ENCODE data around the gene RFNG.

Gene RFNG

GRCh38 chr17:82092628-82092994, 41.0 kb upstream of the RFNG start:
- H3K4me3 Mint-ChIP-seq, result no peak overlapping the region

GRCh38 chr17:82092094-82092586, 40.5 kb upstream of the RFNG start:
- no peaks in the 10 kb centered on the region for H3K9me3 Mint-ChIP-seq
- peaks cover 4% of the 10 kb centered on the region for H3K4me1 Mint-ChIP-seq (ENCODE audit: low read depth)
- H3K4me3 Mint-ChIP-seq, result no peak overlapping the region
- H3K36me3 Mint-ChIP-seq (ENCODE audit: low read depth), result peaks cover 8% of the 10 kb centered on the region
- no peak overlapping the region for H3K27ac Mint-ChIP-seq
- H3K27me3 Mint-ChIP-seq (ENCODE audit: low read depth), result no peaks in the 10 kb centered on the region

More at GRCh38 chr17:82092628-82092994, 41.0 kb upstream of the RFNG start:
- no peak overlapping the region for H3K27ac Mint-ChIP-seq
- no peaks in the 10 kb centered on the region for H3K9me3 Mint-ChIP-seq
- peaks cover 4% of the 10 kb centered on the region for H3K4me1 Mint-ChIP-seq (ENCODE audit: low read depth)
- peaks cover 8% of the 10 kb centered on the region for H3K36me3 Mint-ChIP-seq (ENCODE audit: low read depth)
- no peaks in the 10 kb centered on the region for H3K27me3 Mint-ChIP-seq (ENCODE audit: low read depth)

GRCh38 chr17:82091264-82092066, 39.9 kb upstream of the RFNG start:
- Mint-ChIP-seq H3K9me3 (no peaks in the 10 kb centered on the region), H3K4me3 (no peak overlapping the region), H3K4me1 (ENCODE audit: low read depth) (peaks cover 2% of the 10 kb centered on the region), H3K27me3 (ENCODE audit: low read depth) (no peaks in the 10 kb centered on the region), H3K36me3 (ENCODE audit: low read depth) (peaks cover 8% of the 10 kb centered on the region), H3K27ac (no peak overlapping the region)

GRCh38 chr17:82090549-82091263, 39.1 kb upstream of the RFNG start:
- Mint-ChIP-seq H3K27me3 (ENCODE audit: low read depth) (no peaks in the 10 kb centered on the region), H3K36me3 (ENCODE audit: low read depth) (peaks cover 8% of the 10 kb centered on the region), H3K4me1 (ENCODE audit: low read depth) (no peaks in the 10 kb centered on the region)

GRCh38 chr17:82089723-82090548, 38.3 kb upstream of the RFNG start:
- Mint-ChIP-seq H3K27ac (no peak overlapping the region), H3K9me3 (no peaks in the 10 kb centered on the region), H3K27me3 (ENCODE audit: low read depth) (no peaks in the 10 kb centered on the region), H3K4me1 (ENCODE audit: low read depth) (no peaks in the 10 kb centered on the region), H3K4me3 (no peak overlapping the region), H3K36me3 (ENCODE audit: low read depth) (peaks cover 8% of the 10 kb centered on the region)

More at GRCh38 chr17:82090549-82091263, 39.1 kb upstream of the RFNG start:
- Mint-ChIP-seq H3K9me3 (no peaks in the 10 kb centered on the region), H3K27ac (no peak overlapping the region), H3K4me3 (no peak overlapping the region)

GRCh38 chr17:82088838-82089722, 37.5 kb upstream of the RFNG start:
- H3K4me3 Mint-ChIP-seq, result no peak overlapping the region
- H3K27me3 Mint-ChIP-seq (ENCODE audit: low read depth), result no peaks in the 10 kb centered on the region
- no peak overlapping the region for H3K27ac Mint-ChIP-seq
- no peaks in the 10 kb centered on the region for H3K4me1 Mint-ChIP-seq (ENCODE audit: low read depth)
- H3K36me3 Mint-ChIP-seq (ENCODE audit: low read depth), result peaks cover 8% of the 10 kb centered on the region
- H3K9me3 Mint-ChIP-seq, result no peaks in the 10 kb centered on the region

- Mint-ChIP-seq H3K27me3 (ENCODE audit: low read depth) (no peaks in the 10 kb centered on the region), H3K36me3 (ENCODE audit: low read depth) (peaks cover 6% of the 10 kb centered on the region), H3K9me3 (no peaks in the 10 kb centered on the region), H3K4me1 (ENCODE audit: low read depth) (no peaks in the 10 kb centered on the region), H3K4me3 (no peak overlapping the region), H3K27ac (no peak overlapping the region)
Measured at GRCh38 chr17:82087961-82088837, 36.6 kb upstream of the RFNG start.

GRCh38 chr17:82086941-82087906, 35.6 kb upstream of the RFNG start:
- Mint-ChIP-seq H3K36me3 (ENCODE audit: low read depth) (peaks cover 4% of the 10 kb centered on the region), H3K4me3 (no peak overlapping the region), H3K9me3 (no peaks in the 10 kb centered on the region), H3K27me3 (ENCODE audit: low read depth) (no peaks in the 10 kb centered on the region), H3K27ac (no peak overlapping the region), H3K4me1 (ENCODE audit: low read depth) (no peaks in the 10 kb centered on the region)

- no peaks in the 10 kb centered on the region for H3K27me3 Mint-ChIP-seq (ENCODE audit: low read depth)
- no peak overlapping the region for H3K27ac Mint-ChIP-seq
- peaks cover 4% of the 10 kb centered on the region for H3K36me3 Mint-ChIP-seq (ENCODE audit: low read depth)
- H3K4me1 Mint-ChIP-seq (ENCODE audit: low read depth), result no peaks in the 10 kb centered on the region
- H3K9me3 Mint-ChIP-seq, result no peaks in the 10 kb centered on the region
- H3K4me3 Mint-ChIP-seq, result no peak overlapping the region
Measured at GRCh38 chr17:82085931-82086764, 34.5 kb upstream of the RFNG start.

GRCh38 chr17:82085031-82085861, 33.6 kb upstream of the RFNG start:
- H3K9me3 Mint-ChIP-seq, result no peaks in the 10 kb centered on the region
- no peak overlapping the region for H3K4me3 Mint-ChIP-seq
- H3K36me3 Mint-ChIP-seq (ENCODE audit: low read depth), result peaks cover 4% of the 10 kb centered on the region
- H3K27ac Mint-ChIP-seq, result no peak overlapping the region
- H3K27me3 Mint-ChIP-seq (ENCODE audit: low read depth), result no peaks in the 10 kb centered on the region
- no peaks in the 10 kb centered on the region for H3K4me1 Mint-ChIP-seq (ENCODE audit: low read depth)
